GM12878 (cell line): ENCODE data around the gene PAPOLA. TPM values are rescaled to one million over a fixed set of nuclear protein-coding genes. Genes with fewer than 3 reads are reported as not detected.

Experiments
- EGR1 ChIP-seq, 2 experiments: IDR thresholded peaks; 1 replicate in 1 of 2; 2 replicates in 1 of 2; pipeline ENCODE4 v1.6.1; 2011 to 2012; ENCODE audit warnings: low read depth in 2 of 2, low read length in 2 of 2, borderline replicate concordance in 1 of 2, mild to moderate bottlenecking in 1 of 2, moderate library complexity in 1 of 2
- GATAD2B ChIP-seq: fragments of 450-650 bp; conservative IDR thresholded peaks from 2 replicates; pipeline ENCODE4 v1.6.1; 2017; ENCODE audit warnings: low read depth, mild to moderate bottlenecking, moderate library complexity
- JUNB ChIP-seq: IDR thresholded peaks from 2 replicates; pipeline ENCODE4 v1.6.1; 2016; ENCODE audit warnings: antibody characterized with exemption, mild to moderate bottlenecking
- NFXL1 ChIP-seq: fragments of 450-650 bp; IDR thresholded peaks from 2 replicates; pipeline ENCODE4 v1.6.1; 2017; ENCODE audit warnings: antibody characterized with exemption, mild to moderate bottlenecking, borderline replicate concordance
- NFYB ChIP-seq: IDR thresholded peaks from 2 replicates; pipeline ENCODE4 v1.6.1; 2011; ENCODE audit warnings: low read depth, mild to moderate bottlenecking, low read length, improper control_type of control experiment, moderate library complexity; ENCODE audit not compliant: insufficient read depth
- POLR2AphosphoS2 ChIP-seq: IDR thresholded peaks from 2 replicates; pipeline ENCODE4 v1.6.1; 2011; ENCODE audit warnings: low read depth, mild to moderate bottlenecking, low read length, improper control_type of control experiment, moderate library complexity
- RAD21 ChIP-seq: IDR thresholded peaks from 2 replicates; pipeline ENCODE4 v1.6.1; 2011; ENCODE audit warnings: mild to moderate bottlenecking, low read depth, low read length, moderate library complexity; ENCODE audit not compliant: insufficient read depth
- SMARCA5 ChIP-seq: fragments of 450-650 bp; IDR thresholded peaks from 2 replicates; pipeline ENCODE4 v1.6.1; 2017; ENCODE audit warnings: mild to moderate bottlenecking
- SMC3 ChIP-seq: IDR thresholded peaks from 2 replicates; pipeline ENCODE4 v1.6.1; 2011; ENCODE audit warnings: low read length, improper control_type of control experiment, borderline replicate concordance
- SREBF1 ChIP-seq: IDR thresholded peaks from 2 replicates; pipeline ENCODE4 v1.6.1; 2012; ENCODE audit warnings: mild to moderate bottlenecking, low read length
- SUPT20H ChIP-seq: IDR thresholded peaks from 2 replicates; pipeline ENCODE4 v1.6.1; 2011; ENCODE audit warnings: low read depth, mild to moderate bottlenecking, low read length, moderate library complexity, borderline replicate concordance; ENCODE audit not compliant: control insufficient read depth
- YY1 ChIP-seq: IDR thresholded peaks from 2 replicates; pipeline ENCODE4 v1.6.1; 2011; ENCODE audit warnings: low read depth, mild to moderate bottlenecking, low read length
- ZBTB33 ChIP-seq: fragments of 450-650 bp; IDR thresholded peaks from 2 replicates; pipeline ENCODE4 v1.6.1; 2017; ENCODE audit warnings: mild to moderate bottlenecking
- ZBTB4 ChIP-seq: fragments of 450-650 bp; formaldehyde crosslinking; IDR thresholded peaks from 2 replicates; pipeline ENCODE4 v1.4.0; 2022; ENCODE audit warnings: mild to moderate bottlenecking, moderate library complexity
- ZNF592 ChIP-seq: fragments of 450-650 bp; IDR thresholded peaks from 2 replicates; pipeline ENCODE4 v1.6.1; 2017; ENCODE audit warnings: mild to moderate bottlenecking, moderate library complexity
- polyA plus RNA-seq, 11 experiments: library from polyadenylated mRNA; depleted of rRNA in 4 of 11; unstranded in 6 of 11; stranded (reverse) in 5 of 11; fragments of >200 nt; fragmentation: Nextera tagmentation in 4 of 11; fragmentation: Illumina TruSeq in 1 of 11; extraction: Ambion mirVana in 4 of 11; extraction: Trizol in 1 of 11; gene quantifications; 1 replicate in 1 of 11; 2 replicates in 10 of 11; pipeline versions ENCODE4 v1.2.1 to v1.2.3, GENCODE V29; 2011 to 2016; ENCODE audit warnings: inconsistent platforms in 2 of 11, missing spikeins in 2 of 11, low read depth in 1 of 11
- total RNA-seq, 4 experiments: library from RNA; depleted of rRNA in 3 of 4; stranded (reverse); fragments of >200 nt in 3 of 4; fragmentation: Illumina TruSeq in 1 of 4; extraction: Trizol in 1 of 4; gene quantifications; 2 replicates each; pipeline versions ENCODE4 v1.2.1 to v1.2.3, GENCODE V29; 2013 to 2021
- TF ChIP-seq, protein P1 (sequence below), 3 experiments: IDR thresholded peaks in 2 of 3; conservative IDR thresholded peaks in 1 of 3; 2 replicates each; pipeline ENCODE4 v1.5.1; 2011; ENCODE audit warnings: low read depth in 3 of 3, low read length in 3 of 3, mild to moderate bottlenecking in 3 of 3, control low read depth in 2 of 3, moderate library complexity in 2 of 3, inconsistent platforms in 1 of 3, mixed read lengths in 1 of 3; ENCODE audit not compliant: control insufficient read depth in 2 of 3, insufficient read depth in 1 of 3; ENCODE audit errors: extremely low read depth in 1 of 3
- TF ChIP-seq, protein P2 (sequence below): fragments of 450-650 bp; IDR thresholded peaks from 2 replicates; pipeline ENCODE4 v1.6.1; 2016; ENCODE audit warnings: mild to moderate bottlenecking

PAPOLA gene
- total and polyA plus RNA-seq, 10 of the 15 experiments (the other 5 are each of a cell fraction or from before 2014, with no cell fraction given): 46.0 to 185 (median 114) TPM

- TF ChIP-seq NFYB (no peak), RAD21 (peak; percentile 55), POLR2AphosphoS2 (no peak), EGR1 (IDR thresholded peaks at IDR 0.05; ENCODE audit: borderline replicate concordance in 1 of 2, low read depth in 2 of 2, low read length in 2 of 2) (no peak), ZBTB4 (no peak), GATAD2B (no peak), SUPT20H (no peak), SMC3 (peak; percentile 48; the same call in 1 of the 2 replicates), ZNF592 (no peak), JUNB (no peak), NFXL1 (no peak), YY1 (no peak), ZBTB33 (no peak), SMARCA5 (no peak), SREBF1 (peak; percentile 64; the same call in 1 of the 2 replicates)
- TF ChIP-seq, protein P1, sequence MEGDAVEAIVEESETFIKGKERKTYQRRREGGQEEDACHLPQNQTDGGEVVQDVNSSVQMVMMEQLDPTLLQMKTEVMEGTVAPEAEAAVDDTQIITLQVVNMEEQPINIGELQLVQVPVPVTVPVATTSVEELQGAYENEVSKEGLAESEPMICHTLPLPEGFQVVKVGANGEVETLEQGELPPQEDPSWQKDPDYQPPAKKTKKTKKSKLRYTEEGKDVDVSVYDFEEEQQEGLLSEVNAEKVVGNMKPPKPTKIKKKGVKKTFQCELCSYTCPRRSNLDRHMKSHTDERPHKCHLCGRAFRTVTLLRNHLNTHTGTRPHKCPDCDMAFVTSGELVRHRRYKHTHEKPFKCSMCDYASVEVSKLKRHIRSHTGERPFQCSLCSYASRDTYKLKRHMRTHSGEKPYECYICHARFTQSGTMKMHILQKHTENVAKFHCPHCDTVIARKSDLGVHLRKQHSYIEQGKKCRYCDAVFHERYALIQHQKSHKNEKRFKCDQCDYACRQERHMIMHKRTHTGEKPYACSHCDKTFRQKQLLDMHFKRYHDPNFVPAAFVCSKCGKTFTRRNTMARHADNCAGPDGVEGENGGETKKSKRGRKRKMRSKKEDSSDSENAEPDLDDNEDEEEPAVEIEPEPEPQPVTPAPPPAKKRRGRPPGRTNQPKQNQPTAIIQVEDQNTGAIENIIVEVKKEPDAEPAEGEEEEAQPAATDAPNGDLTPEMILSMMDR (IDR thresholded peaks at IDR 0.05 in 2 of 3, conservative IDR thresholded peaks at IDR 0.05 in 1 of 3; ENCODE audit: control insufficient read depth in 2 of 3, extremely low read depth in 1 of 3, insufficient read depth in 1 of 3, low read depth in 3 of 3, low read length in 3 of 3): peak; percentile 38 to 50 (median 48); a peak in 5 of 6 replicates
- TF ChIP-seq, protein P2, sequence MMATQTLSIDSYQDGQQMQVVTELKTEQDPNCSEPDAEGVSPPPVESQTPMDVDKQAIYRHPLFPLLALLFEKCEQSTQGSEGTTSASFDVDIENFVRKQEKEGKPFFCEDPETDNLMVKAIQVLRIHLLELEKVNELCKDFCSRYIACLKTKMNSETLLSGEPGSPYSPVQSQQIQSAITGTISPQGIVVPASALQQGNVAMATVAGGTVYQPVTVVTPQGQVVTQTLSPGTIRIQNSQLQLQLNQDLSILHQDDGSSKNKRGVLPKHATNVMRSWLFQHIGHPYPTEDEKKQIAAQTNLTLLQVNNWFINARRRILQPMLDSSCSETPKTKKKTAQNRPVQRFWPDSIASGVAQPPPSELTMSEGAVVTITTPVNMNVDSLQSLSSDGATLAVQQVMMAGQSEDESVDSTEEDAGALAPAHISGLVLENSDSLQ: no peak
These were observed 65.2 kb downstream of the PAPOLA start (continued) for GRCh38 chr14:96567289-96567899.
